DND-41 (cell line): ENCODE measurements around the gene BABAM1.

ENCODE experiments used
- ATAC-seq: fragments of 200-7000 bp; cut with Tn5 transposase; 3 replicates; pipeline ENCODE4 v1.9.1; 2021; ENCODE audit warnings: low read depth; ENCODE audit not compliant: insufficient read depth
- DNase-seq: peaks from one replicate; pipeline ENCODE4 v3.0.0-alpha.2; 2020
- H2AFZ ChIP-seq: 2 replicates; pipeline ENCODE4 v1.6.0; 2012; ENCODE audit warnings: low read depth, low read length
- H3K27ac ChIP-seq: 2 replicates; pipeline ENCODE4 v1.5.1; 2012; ENCODE audit warnings: low read length, inconsistent platforms
- H3K27me3 ChIP-seq: fragments of 200-600 bp; sonication (generic); 2 replicates; pipeline ENCODE4 v1.6.0; 2012; ENCODE audit warnings: low read length, mild to moderate bottlenecking, inconsistent platforms; ENCODE audit not compliant: insufficient read depth, poor library complexity
- H3K36me3 ChIP-seq: 2 replicates; pipeline ENCODE4 v1.5.1; 2012; ENCODE audit warnings: low read length, inconsistent platforms; ENCODE audit not compliant: insufficient read depth
- H3K4me1 ChIP-seq: 2 replicates; pipeline ENCODE4 v1.5.1; 2012; ENCODE audit warnings: mild to moderate bottlenecking, low read length; ENCODE audit not compliant: insufficient read depth
- H3K4me2 ChIP-seq: 2 replicates; pipeline ENCODE4 v1.6.0; 2012; ENCODE audit warnings: mild to moderate bottlenecking, moderate library complexity, low read length, inconsistent platforms; ENCODE audit not compliant: insufficient read depth
- H3K4me3 ChIP-seq, 2 experiments: fragments of 200-600 bp in 1 of 2; shearing (Covaris generic) in 1 of 2; 2 replicates each; pipeline ENCODE4 v1.5.1; 2012 to 2016; ENCODE audit warnings: inconsistent platforms in 2 of 2, low read length in 2 of 2, mild to moderate bottlenecking in 2 of 2, low read depth in 1 of 2, moderate library complexity in 1 of 2
- H3K79me2 ChIP-seq: 2 replicates; pipeline ENCODE4 v1.6.0; 2012; ENCODE audit warnings: low read length, inconsistent platforms; ENCODE audit not compliant: insufficient read depth
- H3K9ac ChIP-seq: 2 replicates; pipeline ENCODE4 v1.6.0; 2012; ENCODE audit warnings: low read depth, mild to moderate bottlenecking, inconsistent platforms, low read length, moderate library complexity
- H3K9me3 ChIP-seq: 2 replicates; pipeline ENCODE4 v1.5.1; 2012; ENCODE audit warnings: low read length, moderate library complexity, mild to moderate bottlenecking, inconsistent platforms; ENCODE audit not compliant: insufficient read depth, severe bottlenecking
- H4K20me1 ChIP-seq: 2 replicates; pipeline ENCODE4 v1.6.0; 2012; ENCODE audit warnings: low read length; ENCODE audit not compliant: insufficient read depth
- CTCF ChIP-seq: IDR thresholded peaks from 2 replicates; pipeline ENCODE4 v1.5.1; 2012; ENCODE audit warnings: borderline replicate concordance, low read length, moderate library complexity, mild to moderate bottlenecking; ENCODE audit not compliant: poor library complexity, severe bottlenecking; ENCODE audit errors: extremely low read depth
- EZH2 ChIP-seq: IDR thresholded peaks from 3 replicates; pipeline ENCODE4 v1.6.1; 2012; ENCODE audit warnings: borderline replicate concordance, low read depth, mild to moderate bottlenecking, moderate library complexity, low read length, inconsistent platforms; ENCODE audit not compliant: severe bottlenecking

BABAM1 gene

GRCh38 chr19:17240062-17240752 is 27.0 kb upstream of the BABAM1 start:
- Histone ChIP-seq H3K36me3 (peaks cover 9% of the 10 kb centered on the region; the same call in 1 of the 2 replicates), H3K27me3 (no peaks in the 10 kb centered on the region), H3K9me3 (no peaks in the 10 kb centered on the region), H3K79me2 (peaks cover 35% of the 10 kb centered on the region), H3K4me1 (peaks cover 41% of the 10 kb centered on the region), H2AFZ (no peak overlapping the region), H3K27ac (no peak overlapping the region), H4K20me1 (peaks cover 8% of the 10 kb centered on the region), H3K4me2 (no peak overlapping the region), H3K9ac (no peak overlapping the region), H3K4me3 (no peak overlapping the region)
- no peak for DNase-seq
- TF ChIP-seq CTCF (no peak), EZH2 (no peak)
- ATAC-seq: no peak

GRCh38 chr19:17240826-17241399 is 26.3 kb upstream of the BABAM1 start:
- H2AFZ ChIP-seq: no peak overlapping the region
- H3K27me3 ChIP-seq: no peaks in the 10 kb centered on the region
- no peak overlapping the region for H3K27ac ChIP-seq
- peaks cover 9% of the 10 kb centered on the region; the same call in 1 of the 2 replicates for H3K36me3 ChIP-seq
- no peaks in the 10 kb centered on the region for H3K9me3 ChIP-seq
- DNase-seq: no peak
- ATAC-seq: no peak
- peaks cover 34% of the 10 kb centered on the region for H3K79me2 ChIP-seq
- no peak overlapping the region for H3K9ac ChIP-seq
- H3K4me2 ChIP-seq: no peak overlapping the region
- no peak overlapping the region for H3K4me3 ChIP-seq
- peaks cover 8% of the 10 kb centered on the region for H4K20me1 ChIP-seq
- H3K4me1 ChIP-seq: peaks cover 35% of the 10 kb centered on the region
- no peak for TF ChIP-seq EZH2
- TF ChIP-seq CTCF: no peak

GRCh38 chr19:17242431-17243208 is 24.6 kb upstream of the BABAM1 start:
- Histone ChIP-seq H3K4me1 (peaks cover 35% of the 10 kb centered on the region), H3K4me3 (no peak overlapping the region), H3K9ac (peak overlapping the region; percentile 18; the same call in 1 of the 2 replicates), H2AFZ (no peak overlapping the region), H3K36me3 (peaks cover 9% of the 10 kb centered on the region; the same call in 1 of the 2 replicates), H3K9me3 (no peaks in the 10 kb centered on the region), H4K20me1 (peaks cover 8% of the 10 kb centered on the region), H3K27ac (peak overlapping the region; percentile 40; the same call in 1 of the 2 replicates), H3K79me2 (peaks cover 34% of the 10 kb centered on the region), H3K4me2 (peak overlapping the region; percentile 98; the same call in 1 of the 2 replicates), H3K27me3 (no peaks in the 10 kb centered on the region)
- DNase-seq (no peak), ATAC-seq (no peak)
- TF ChIP-seq CTCF (no peak), EZH2 (no peak)
